ENCODE results near the gene MYL7. TPM values are rescaled to one million over a fixed set of nuclear protein-coding genes. Genes with fewer than 3 reads are reported as not detected.
A peak's percentile ranks its signal among the peaks of the same experiment; 100 is the strongest.
"Not testable (repeated sequence)": the region's sequence is repeated elsewhere in the genome, so short reads cannot be mapped to it uniquely, and the experiment has no call there.

The MYL7 gene
- total RNA-seq, 1 donor from 2014 or later, result not detected

DNA sequence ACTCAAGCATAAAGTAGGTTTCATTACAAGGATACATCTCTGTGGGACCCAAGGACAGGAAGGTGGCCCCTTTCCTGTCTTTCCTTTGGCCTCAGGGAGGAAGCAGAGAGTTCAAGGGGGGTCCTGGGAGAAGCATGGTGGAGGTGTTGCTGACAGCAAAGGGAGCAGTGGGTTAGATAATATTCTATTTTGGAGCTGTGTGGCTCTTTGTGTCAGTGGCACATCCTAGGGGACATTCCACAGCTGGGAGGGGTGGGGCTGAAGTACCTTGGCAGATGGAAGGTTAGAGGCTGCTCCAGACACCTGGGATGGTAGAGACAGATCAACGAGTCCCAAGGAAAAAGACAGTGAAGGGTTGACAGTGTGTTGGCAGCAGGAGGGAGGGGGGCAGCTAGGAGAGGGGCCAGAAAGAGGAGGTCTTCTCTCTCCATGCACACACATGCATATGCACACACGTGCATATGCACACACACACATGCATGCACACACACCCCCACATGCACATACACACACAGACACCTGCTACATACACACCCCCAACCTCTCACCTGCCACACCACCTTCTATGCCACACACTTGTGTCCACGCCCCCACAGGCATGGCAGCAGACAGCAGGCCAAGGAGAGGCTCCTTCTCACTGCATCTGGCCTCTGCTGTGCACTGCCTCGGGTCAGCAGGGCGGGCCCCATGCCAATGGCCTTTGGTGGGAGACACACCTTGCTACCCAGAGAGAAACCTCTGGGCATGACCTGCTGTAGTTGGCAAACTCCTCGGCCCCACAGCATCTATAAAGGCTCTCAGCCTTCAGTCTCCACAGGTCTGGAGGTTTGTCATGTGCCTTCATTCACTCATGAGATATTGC is 12.2 kb downstream of the MYL7 start:
- ATAC-seq, result peak; percentile 5

- ATAC-seq, result no peak
Observed at GRCh38 chr7:44127161-44127560, 14.0 kb downstream of the MYL7 start.

DNA sequence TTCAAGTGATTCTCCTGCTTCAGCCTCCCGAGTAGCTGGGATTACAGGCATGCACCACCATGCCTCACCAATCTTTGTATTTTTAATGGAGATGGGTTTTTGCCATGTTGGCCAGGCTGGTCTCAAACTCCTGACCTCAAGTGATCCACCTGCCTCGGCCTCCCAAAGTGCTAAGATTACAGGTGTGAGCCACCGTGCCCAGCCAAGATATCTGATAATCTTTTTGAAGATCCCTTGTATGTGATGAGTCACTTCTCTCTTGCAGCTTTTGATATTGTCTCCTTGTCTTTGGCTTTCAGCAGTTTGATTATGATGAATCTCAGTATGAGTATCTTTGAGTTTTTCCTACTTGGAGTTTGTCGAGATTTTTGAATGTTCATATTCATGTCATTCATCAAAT is 14.6 kb downstream of the MYL7 start:
- ATAC-seq, result not testable (repeated sequence)

DNA sequence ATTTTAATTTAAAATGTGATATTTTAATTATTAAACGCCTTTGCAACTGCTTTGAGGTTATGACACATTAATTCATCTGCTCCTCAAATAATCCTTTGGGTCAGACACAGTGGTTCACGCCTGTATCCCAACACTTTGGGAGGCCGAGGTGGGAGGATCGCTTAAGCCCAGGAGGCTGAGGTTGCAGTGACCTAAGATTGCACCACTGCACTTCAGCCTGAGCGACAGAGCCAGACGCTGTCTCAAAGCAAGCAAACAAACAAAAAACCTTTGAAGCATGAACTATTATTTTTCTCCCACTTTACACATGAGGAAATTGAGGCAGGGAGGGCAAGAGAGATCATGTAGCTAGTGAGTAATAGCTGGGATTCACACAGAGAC is 16.3 kb downstream of the MYL7 start:
- ATAC-seq, result no peak

- ATAC-seq, result peak; percentile 99
Observed at GRCh38 chr7:44123190-44124003, 17.7 kb downstream of the MYL7 start, which contains the start of gene POLD2. Gene POLD2, minus strand, starts transcription at chr7:44123548. Its CDS starts 1,495 bp downstream, at chr7:44122053.

- ATAC-seq, result no peak
Observed at GRCh38 chr7:44122529-44122928, 18.6 kb downstream of the MYL7 start.

DNA sequence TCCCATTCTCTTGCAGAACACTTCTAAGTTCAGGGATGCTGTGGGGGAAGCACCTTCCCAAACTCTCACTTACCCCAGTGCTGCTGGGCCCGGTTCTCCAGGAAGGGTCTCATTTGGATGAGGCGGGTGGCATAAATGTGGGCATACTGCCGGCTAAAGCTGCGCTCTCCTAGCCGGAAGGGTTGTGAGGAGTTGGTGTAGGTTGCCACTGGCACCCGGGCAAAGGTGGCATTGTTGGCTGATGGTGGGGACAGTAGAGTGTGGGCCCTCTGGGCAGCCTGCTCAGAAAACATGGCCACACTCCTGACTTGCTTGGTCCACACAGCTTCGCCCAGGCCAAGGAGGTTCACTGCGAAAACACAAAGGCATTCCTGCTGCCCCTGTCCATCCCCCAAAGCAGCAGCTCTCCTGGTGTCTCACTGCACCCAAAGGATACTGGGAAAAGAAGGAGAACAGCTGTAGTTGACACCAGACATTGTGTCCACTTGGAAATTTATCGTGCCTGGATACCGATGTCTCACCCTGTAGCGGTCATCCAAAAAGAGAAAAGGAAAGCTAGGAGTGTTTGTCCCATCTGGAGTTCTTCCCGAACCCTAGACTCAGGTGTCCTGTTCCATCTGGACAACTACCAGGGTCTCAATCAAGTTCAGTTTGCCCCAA is 19.2 kb downstream of the MYL7 start:
- ATAC-seq, result no peak

DNA sequence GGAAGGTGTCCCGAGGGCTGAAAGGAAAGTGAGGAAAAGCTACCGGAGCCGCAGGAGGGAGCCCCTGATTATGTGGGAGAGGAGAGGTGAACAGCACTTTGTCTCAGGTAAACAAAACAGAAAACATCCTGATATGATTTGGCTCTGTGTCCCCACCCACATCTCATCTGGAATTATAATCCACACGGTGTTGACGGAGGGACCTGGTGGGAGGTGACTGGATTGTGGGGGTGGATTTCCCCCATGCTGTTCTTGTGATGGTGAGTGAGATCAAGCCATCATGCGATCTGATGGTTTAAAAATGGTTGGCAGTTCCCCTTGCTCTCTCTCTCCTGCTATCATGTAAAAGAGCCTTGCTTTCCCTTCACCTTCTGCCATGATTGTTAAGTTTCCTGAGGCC is 20.7 kb downstream of the MYL7 start:
- no peak for ATAC-seq

DNA sequence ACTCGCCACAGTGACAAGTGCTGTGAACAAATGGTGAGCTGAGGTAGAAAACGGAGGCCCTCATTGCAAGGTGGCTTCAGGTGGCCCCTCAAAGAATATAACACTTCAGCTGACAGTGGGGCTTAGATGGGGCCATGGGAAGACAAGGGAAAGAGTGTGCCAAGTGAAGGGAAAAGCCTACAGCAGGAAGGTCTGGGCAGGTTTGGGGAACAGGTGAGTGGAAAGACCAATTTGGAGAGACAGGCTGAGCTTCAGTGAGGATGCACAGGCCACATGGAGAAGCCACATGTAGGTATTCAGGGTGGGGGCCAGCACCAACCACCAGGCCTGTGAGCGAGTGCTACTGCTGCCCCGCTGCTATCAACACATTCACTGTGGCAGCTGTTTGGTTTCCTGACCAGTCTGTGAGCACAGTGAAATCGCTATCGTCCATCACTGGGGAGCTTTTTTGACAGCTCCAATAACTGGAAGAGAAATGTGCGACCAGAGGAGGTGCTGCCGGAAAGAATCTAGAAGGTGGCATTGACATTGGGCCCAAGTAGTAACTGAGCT is 21.2 kb downstream of the MYL7 start:
- no peak for ATAC-seq

GRCh38 chr7:44117801-44118429 is 23.2 kb downstream of the MYL7 start:
- no peak for ATAC-seq

- no peak for ATAC-seq
Observed at GRCh38 chr7:44116789-44117666, 24.1 kb downstream of the MYL7 start.

- ATAC-seq, result no peak
Observed at GRCh38 chr7:44116087-44116788, 24.9 kb downstream of the MYL7 start.

- ATAC-seq, result no peak
Observed at GRCh38 chr7:44114586-44115310, 26.4 kb downstream of the MYL7 start.

DNA sequence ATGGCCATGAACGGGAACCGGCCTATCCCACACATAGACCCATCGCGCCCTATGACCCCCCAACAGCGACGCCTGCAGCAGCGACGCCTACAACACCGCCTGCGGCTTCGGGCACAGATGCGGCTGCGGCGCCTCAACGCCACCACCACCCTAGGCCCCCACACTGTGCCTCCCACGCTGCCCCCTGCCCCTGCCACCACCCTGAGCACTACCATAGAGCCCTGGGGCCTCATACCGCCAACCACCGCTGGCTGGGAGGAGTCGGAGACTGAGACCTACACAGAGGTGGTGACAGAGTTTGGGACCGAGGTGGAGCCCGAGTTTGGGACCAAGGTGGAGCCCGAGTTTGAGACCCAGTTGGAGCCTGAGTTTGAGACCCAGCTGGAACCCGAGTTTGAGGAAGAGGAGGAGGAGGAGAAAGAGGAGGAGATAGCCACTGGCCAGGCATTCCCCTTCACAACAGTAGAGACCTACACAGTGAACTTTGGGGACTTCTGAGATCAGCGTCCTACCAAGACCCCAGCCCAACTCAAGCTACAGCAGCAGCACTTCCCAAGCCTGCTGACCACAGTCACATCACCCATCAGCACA is 27.3 kb downstream of the MYL7 start:
- no peak for ATAC-seq

DNA sequence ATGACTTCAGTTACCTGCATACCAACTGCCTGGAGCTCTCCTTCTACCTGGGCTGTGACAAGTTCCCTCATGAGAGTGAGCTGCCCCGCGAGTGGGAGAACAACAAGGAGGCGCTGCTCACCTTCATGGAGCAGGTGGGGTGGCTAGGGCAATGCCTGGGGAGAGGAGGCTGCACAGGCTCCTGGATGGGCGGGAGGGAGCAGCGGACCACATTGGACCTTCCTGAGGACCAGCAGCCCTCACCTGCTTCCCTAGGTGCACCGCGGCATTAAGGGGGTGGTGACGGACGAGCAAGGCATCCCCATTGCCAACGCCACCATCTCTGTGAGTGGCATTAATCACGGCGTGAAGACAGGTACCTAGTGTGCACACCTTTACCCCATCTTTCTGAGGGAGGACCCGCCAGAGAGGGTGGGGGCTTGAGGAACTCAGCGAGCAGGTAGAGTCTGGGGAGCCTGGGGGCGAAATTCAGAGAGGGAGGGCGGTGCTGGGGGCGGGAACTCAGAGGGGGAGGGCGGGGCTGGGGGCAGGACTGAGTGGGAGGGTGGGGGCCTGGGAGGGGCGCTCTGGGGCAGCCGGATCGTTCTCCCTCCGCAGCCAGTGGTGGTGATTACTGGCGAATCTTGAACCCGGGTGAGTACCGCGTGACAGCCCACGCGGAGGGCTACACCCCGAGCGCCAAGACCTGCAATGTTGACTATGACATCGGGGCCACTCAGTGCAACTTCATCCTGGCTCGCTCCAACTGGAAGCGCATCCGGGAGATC is 28.0 kb downstream of the MYL7 start:
- no peak for ATAC-seq

DNA sequence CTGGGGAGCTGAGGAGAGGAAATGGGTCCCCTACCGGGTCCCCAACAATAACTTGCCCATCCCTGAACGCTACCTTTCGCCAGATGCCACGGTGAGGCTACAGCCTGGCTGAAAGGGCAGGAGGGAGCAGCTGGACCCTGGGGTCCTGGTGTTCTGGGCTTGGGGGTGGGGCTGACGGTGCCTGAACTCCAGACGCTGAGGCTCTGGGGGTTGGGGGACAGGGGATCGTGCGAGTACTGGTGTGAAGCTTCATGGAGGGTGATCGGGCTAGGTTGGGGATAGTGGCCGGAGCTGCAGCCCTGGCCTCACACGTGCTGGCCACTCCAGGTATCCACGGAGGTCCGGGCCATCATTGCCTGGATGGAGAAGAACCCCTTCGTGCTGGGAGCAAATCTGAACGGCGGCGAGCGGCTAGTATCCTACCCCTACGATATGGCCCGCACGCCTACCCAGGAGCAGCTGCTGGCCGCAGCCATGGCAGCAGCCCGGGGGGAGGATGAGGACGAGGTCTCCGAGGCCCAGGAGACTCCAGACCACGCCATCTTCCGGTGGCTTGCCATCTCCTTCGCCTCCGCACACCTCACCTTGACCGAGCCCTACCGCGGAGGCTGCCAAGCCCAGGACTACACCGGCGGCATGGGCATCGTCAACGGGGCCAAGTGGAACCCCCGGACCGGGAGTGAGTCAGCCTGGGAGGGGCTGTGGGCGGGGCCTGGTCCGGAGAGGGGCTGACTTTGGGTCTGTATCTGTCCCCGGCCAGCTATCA is 28.7 kb downstream of the MYL7 start:
- no peak for ATAC-seq

- no peak for ATAC-seq
Observed at GRCh38 chr7:44111761-44112160, 29.4 kb downstream of the MYL7 start.

All from esophagus mucosa (tissue), 1 donor.